Effector memory CD8-positive, alpha-beta T cell (primary cell): ENCODE results near the gene GMCL2.

Source experiments
- ATAC-seq: fragments of 150-1000 bp; cut with Tn5 transposase; replicated peaks from 2 replicates; pipeline ENCODE4 v1.10.0; 2021; ENCODE audit warnings: mild to moderate bottlenecking, moderate library complexity
- DNase-seq, 3 experiments: peaks; one replicate each; pipeline ENCODE4 v3.0.0; 2021
- H3K27ac Mint-ChIP-seq, 2 donors: one replicate each; pipeline ENCODE4 v1.8.0; 2022; ENCODE audit warnings: mild to moderate bottlenecking in 2 of 2, mixed read lengths in 2 of 2, moderate library complexity in 2 of 2
- H3K27me3 Mint-ChIP-seq, 2 donors: one replicate each; pipeline ENCODE4 v1.8.0; 2022; ENCODE audit warnings: mixed read lengths in 2 of 2
- H3K36me3 Mint-ChIP-seq: one replicate; pipeline ENCODE4 v1.8.0; 2022; ENCODE audit warnings: mild to moderate bottlenecking, moderate library complexity, mixed read lengths; ENCODE audit not compliant: insufficient read depth
- H3K4me1 Mint-ChIP-seq, 2 donors: one replicate each; pipeline ENCODE4 v1.8.0; 2022; ENCODE audit warnings: low read depth in 2 of 2, mixed read lengths in 2 of 2
- H3K4me3 Mint-ChIP-seq, 2 donors: one replicate each; pipeline ENCODE4 v1.8.0; 2022; ENCODE audit warnings: mild to moderate bottlenecking in 2 of 2, mixed read lengths in 2 of 2, moderate library complexity in 2 of 2
- H3K9me3 Mint-ChIP-seq, 2 donors: one replicate each; pipeline ENCODE4 v1.8.0; 2022; ENCODE audit warnings: mixed read lengths in 2 of 2

The GMCL2 gene

DNA sequence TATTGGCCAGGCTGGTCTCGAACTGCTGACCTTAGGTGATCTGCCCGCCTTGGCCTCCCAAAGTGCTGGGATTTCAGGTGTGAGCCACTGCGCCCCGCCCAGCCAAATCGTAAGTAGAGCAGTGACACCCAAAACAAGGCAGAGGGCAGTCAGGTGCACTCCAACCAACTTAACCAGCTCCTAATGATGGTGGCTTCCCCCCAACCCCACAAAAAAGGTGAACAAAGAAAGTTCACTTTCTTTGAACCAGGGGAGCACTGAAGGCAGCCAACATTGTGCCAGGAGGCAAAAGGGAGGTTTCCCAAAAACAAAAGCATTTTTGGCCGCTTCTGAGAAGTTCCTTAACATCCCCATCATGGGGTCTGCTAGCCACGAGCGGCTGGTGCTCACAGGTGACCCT, 9.6 kb downstream of the GMCL2 start:
- ATAC-seq = no peak
- Mint-ChIP-seq H3K27ac (no peak overlapping the region), H3K27me3 (peaks cover 13 to 28% of the 10 kb centered on the region in 2 donors), H3K4me1 (no peaks in the 10 kb centered on the region), H3K9me3 (no peaks in the 10 kb centered on the region), H3K4me3 (no peak overlapping the region), H3K36me3 (no peaks in the 10 kb centered on the region)
- no peak for DNase-seq

DNA sequence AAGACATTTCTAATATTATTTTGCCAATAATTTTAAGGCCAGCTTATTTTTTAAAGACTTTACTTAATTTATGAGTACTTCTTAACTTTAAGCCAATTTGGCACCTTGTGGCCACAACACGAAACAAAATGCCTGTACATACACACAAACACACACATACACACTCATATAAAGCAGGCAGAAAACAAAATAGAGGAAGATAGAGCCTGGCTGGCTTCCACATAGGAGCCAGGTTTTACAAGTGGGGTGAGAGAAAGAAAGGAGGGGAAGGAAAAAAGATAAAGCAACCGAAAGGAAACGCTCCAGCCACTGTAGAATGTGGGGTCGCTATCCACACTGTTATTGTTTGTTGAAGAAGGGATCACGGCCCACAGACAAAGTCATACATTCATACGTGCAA, 10.4 kb downstream of the GMCL2 start:
- Mint-ChIP-seq H3K27me3 (peaks cover 13 to 28% of the 10 kb centered on the region in 2 donors), H3K4me3 (no peak overlapping the region), H3K36me3 (no peaks in the 10 kb centered on the region), H3K27ac (no peak overlapping the region), H3K4me1 (no peaks in the 10 kb centered on the region), H3K9me3 (no peaks in the 10 kb centered on the region)
- DNase-seq = no peak
- no peak for ATAC-seq

DNA sequence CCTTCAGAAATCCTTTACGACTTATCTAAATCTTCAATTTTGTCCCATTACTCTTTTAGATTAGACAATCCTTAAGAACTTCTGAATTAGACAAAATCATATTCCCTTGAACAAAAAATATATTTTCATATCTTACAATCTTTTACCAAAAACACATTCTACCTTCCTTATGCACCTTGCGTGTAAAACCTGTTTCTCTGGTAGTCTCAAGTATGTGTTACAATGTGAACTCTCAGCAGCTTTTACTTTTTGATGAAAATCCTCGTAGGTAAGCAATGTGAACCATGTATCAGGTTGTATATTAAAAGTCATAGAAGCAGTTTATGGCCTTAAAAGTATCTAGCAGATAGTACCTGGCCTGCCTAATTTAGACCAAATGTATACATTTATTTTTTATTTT, 12.7 kb downstream of the GMCL2 start:
- no peak for DNase-seq
- ATAC-seq = no peak
- Mint-ChIP-seq H3K4me1 (no peaks in the 10 kb centered on the region), H3K36me3 (no peaks in the 10 kb centered on the region), H3K9me3 (no peaks in the 10 kb centered on the region), H3K27ac (peak overlapping the region in 1 of 2 donors; percentile 27), H3K27me3 (peaks cover 13 to 19% of the 10 kb centered on the region in 2 donors), H3K4me3 (no peak overlapping the region)

DNA sequence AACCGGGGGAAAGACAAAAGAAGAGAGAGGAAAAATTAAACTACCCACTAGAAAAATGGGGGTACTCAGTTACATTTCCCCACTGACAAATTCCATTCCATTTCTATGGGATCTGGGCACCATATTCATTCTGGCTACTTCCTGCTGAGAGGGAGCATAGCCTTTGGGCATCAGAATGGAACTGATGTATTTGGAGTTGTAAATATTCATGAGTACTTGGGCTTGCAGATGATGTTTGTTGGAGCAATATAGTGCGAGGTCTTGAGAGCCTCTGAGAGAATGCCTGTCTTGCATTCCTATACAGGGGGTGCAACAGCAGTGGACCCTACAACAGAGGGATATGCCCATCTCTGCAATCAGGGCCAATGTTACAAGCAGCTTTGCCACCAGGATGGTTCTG, 16.7 kb downstream of the GMCL2 start:
- no peaks in the 10 kb centered on the region for H3K9me3 Mint-ChIP-seq
- peaks cover 0 to 8% of the 10 kb centered on the region in 2 donors for H3K27me3 Mint-ChIP-seq
- H3K36me3 Mint-ChIP-seq = no peaks in the 10 kb centered on the region
- H3K4me3 Mint-ChIP-seq = no peak overlapping the region
- DNase-seq = no peak
- no peak for ATAC-seq
- H3K27ac Mint-ChIP-seq = no peak overlapping the region
- no peaks in the 10 kb centered on the region for H3K4me1 Mint-ChIP-seq

DNA sequence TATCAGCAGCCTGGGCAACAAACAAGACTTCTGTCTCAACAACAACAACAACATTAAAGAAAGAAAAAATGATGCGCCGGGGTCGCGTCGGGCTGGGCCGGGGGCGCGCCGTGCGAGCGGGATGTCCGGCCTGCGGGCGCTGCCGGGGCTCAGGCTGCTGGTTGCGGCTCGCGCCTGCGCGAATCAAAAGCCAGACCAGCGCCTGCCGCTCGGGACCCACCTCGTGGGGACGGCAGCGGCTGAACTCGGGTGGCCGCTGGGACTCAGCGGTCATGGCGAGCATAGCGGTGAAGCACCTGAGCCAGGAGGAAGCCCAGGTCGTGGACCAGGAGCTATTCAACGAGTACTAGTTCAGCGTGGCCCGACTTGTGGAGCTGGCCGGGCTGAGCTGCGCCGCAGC, 21.6 kb downstream of the GMCL2 start:
- Mint-ChIP-seq H3K36me3 (peaks cover 9% of the 10 kb centered on the region), H3K27ac (no peak overlapping the region), H3K4me3 (no peak overlapping the region), H3K4me1 (peaks cover 0 to 6% of the 10 kb centered on the region in 2 donors), H3K27me3 (peaks cover 15 to 27% of the 10 kb centered on the region in 2 donors), H3K9me3 (no peaks in the 10 kb centered on the region)
- no peak for DNase-seq
- ATAC-seq = no peak

DNA sequence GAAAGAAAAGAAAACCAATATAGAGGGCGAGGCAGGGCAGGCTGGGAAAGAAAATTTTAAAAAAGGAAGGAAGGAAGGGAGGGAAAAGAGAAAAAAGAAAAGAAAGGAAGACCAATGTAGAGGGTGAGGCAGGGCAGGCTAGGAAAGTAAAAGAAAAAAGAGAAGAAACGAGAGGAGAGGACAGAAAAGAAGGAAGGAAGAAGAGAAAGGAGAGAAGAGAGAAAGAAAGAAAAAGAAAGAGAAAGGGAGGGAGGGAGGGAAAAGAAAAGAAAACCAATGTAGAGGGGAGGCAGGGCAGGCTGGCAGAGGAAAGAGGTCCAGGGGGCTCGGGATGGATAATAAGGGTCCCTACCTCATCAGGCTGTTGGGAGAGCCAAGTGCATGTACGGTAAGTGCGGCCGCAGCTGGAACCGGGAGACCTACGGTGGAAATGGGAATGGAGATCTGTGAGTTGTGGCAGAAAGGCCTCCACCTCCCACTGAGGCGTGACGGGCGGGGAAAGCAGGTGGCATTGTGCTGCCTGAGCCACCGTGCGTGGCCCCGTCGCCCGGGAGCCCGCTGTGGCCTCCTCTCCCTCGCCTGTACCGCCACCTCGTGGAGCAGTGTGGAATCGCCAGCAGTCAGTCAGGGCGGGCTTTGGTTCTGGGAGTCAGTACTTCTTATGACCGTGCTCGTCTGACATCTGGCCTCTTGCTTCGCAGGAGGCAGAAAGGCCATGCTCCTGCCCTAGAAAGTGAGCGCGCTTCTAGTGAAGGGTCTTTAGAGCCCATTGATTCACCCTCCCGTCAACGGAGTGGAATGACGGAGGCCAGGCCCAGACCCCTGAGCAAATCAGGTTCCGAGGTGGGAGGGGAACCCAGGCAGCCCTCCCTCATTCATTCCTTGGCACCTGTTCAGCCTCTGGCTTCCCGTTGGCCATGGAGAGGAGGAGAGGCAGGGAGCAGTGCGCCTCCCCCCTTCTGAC, 23.1 kb downstream of the GMCL2 start:
- Mint-ChIP-seq H3K27me3 (peaks cover 15 to 19% of the 10 kb centered on the region in 2 donors), H3K27ac (no peak overlapping the region), H3K4me3 (peak overlapping the region in 1 of 2 donors; percentile 20), H3K4me1 (peaks cover 0 to 6% of the 10 kb centered on the region in 2 donors), H3K9me3 (no peaks in the 10 kb centered on the region), H3K36me3 (peaks cover 9% of the 10 kb centered on the region)
- DNase-seq (peak; percentile 95 to 98 (median 96)), ATAC-seq (peak; percentile 100)

DNA sequence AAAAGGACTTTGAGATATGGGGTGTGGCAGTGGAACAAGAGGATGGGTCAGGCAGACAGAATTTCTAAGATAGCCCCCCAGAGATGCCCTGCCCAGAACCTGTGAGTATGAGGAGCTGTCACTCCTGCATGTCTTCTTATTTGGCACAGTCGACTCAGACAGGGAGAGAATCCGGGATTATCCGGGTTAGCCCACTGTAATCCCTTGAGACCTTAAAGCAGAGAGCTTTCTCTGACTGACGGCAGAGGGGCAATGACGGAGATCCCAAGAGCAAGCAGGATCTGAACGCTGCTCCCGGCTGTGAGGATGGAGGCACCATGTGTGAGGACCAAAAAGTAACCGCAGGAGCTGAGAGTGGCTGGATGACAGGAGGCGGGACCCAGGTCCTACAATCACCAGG, 24.7 kb downstream of the GMCL2 start:
- H3K27ac Mint-ChIP-seq = no peak overlapping the region
- no peak for ATAC-seq
- H3K9me3 Mint-ChIP-seq = no peaks in the 10 kb centered on the region
- H3K4me1 Mint-ChIP-seq = peaks cover 0 to 6% of the 10 kb centered on the region in 2 donors
- no peak for DNase-seq
- peaks cover 15 to 19% of the 10 kb centered on the region in 2 donors for H3K27me3 Mint-ChIP-seq
- peaks cover 11% of the 10 kb centered on the region for H3K36me3 Mint-ChIP-seq
- no peak overlapping the region for H3K4me3 Mint-ChIP-seq

DNA sequence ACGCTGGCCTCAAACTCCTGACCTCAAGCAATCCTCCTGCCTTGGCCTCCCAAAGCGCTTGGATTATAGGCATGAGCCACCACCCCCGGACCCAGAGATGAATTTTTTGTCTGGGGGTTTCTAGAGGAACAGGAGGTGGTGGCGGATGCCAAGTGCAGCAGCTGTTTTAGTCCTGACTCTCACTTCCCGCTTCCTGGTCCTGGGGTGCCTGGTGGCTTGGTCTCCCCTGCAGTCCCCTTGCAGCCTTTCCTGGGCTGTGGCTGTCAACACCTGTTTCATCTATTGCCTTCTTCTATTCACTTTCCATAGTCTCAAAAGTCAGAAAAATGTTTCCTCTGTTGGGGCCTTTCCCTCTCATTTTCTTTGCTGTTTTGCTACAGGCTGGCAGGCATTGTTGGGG, 27.0 kb downstream of the GMCL2 start:
- Mint-ChIP-seq H3K27me3 (peaks cover 15 to 19% of the 10 kb centered on the region in 2 donors), H3K4me3 (no peak overlapping the region), H3K36me3 (peaks cover 14% of the 10 kb centered on the region), H3K9me3 (no peaks in the 10 kb centered on the region), H3K27ac (no peak overlapping the region), H3K4me1 (peaks cover 0 to 6% of the 10 kb centered on the region in 2 donors)
- DNase-seq (no peak), ATAC-seq (no peak)

DNA sequence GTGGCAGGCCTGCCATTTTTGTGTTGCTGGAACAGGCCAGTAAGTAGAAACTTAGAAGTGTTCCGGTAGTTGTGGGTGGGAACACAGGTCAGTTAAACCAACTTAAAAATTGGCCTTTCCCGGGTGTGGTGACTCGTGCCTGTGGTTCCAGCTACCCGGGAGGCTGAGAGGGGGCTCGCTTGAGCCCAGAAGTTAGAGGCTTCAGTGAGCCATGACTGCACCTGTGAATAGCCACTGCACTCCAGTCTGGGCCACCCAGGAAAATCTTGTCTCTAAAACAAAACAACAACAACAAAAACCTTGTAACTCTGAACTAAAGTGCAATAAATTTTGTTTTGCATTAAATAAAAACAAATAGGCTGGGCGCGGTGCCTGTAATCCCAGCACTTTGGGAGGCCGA, 32.1 kb downstream of the GMCL2 start:
- H3K9me3 Mint-ChIP-seq = no peaks in the 10 kb centered on the region
- H3K4me3 Mint-ChIP-seq = no peak overlapping the region
- ATAC-seq (no peak), DNase-seq (no peak)
- H3K36me3 Mint-ChIP-seq = peaks cover 11% of the 10 kb centered on the region
- peak overlapping the region in 1 of 2 donors; percentile 94 for H3K27ac Mint-ChIP-seq
- no peaks in the 10 kb centered on the region for H3K27me3 Mint-ChIP-seq
- peaks cover 21 to 22% of the 10 kb centered on the region in 2 donors for H3K4me1 Mint-ChIP-seq

DNA sequence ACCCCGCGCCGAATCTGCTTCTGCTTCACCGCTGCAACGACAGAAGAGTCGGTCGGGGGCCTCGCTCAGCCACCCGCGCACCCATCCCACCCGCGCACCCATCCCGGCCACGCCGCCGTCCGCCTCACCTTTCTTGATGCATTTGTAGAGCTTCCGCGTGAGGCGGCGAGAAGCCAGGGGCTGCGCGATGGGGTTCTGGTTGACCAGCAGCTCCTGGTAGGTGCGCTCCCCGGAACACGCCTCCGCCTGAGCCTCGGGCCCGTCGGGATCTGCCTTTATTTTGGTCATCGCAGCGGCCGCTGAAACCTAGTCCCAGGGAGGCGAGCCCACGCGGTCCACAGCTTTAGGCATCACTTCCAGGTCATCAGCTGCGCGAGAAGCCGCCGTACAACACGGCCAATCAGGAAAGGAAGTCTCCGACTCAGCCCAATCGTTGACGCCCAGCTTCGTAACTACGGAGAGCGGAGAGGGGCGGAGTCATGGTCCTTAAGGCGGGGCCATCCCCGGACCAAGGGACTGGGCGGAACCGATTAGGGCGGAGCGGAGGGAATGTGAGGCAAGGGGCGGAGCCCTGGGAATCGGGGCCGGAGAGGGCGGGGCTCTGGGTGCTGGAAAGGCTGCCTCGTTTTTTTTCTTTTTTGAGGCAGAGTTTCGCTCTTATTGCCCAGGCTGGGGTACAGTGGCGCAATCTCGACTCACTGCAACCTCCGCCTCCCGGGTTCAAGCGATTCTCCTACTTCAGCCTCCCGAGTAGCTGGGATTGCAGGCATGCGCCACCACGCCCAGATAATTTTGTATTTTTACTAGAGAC, 33.4 kb downstream of the GMCL2 start, which contains the start of gene NHP2:
NHP2 (minus strand) TSS at position 356 of the 811 bp plus-strand sequence; CDS start at position 288, 68 bp downstream.
- Mint-ChIP-seq H3K4me1 (peaks cover 21 to 22% of the 10 kb centered on the region in 2 donors), H3K9me3 (no peaks in the 10 kb centered on the region), H3K27me3 (no peaks in the 10 kb centered on the region), H3K36me3 (peaks cover 12% of the 10 kb centered on the region), H3K27ac (peak within 1 kb of the TSS; percentile 93 to 94), H3K4me3 (peak within 1 kb of the TSS; percentile 97 to 98)
- ATAC-seq (peak; percentile 98), DNase-seq (peak; percentile 94 to 96 (median 95))

DNA sequence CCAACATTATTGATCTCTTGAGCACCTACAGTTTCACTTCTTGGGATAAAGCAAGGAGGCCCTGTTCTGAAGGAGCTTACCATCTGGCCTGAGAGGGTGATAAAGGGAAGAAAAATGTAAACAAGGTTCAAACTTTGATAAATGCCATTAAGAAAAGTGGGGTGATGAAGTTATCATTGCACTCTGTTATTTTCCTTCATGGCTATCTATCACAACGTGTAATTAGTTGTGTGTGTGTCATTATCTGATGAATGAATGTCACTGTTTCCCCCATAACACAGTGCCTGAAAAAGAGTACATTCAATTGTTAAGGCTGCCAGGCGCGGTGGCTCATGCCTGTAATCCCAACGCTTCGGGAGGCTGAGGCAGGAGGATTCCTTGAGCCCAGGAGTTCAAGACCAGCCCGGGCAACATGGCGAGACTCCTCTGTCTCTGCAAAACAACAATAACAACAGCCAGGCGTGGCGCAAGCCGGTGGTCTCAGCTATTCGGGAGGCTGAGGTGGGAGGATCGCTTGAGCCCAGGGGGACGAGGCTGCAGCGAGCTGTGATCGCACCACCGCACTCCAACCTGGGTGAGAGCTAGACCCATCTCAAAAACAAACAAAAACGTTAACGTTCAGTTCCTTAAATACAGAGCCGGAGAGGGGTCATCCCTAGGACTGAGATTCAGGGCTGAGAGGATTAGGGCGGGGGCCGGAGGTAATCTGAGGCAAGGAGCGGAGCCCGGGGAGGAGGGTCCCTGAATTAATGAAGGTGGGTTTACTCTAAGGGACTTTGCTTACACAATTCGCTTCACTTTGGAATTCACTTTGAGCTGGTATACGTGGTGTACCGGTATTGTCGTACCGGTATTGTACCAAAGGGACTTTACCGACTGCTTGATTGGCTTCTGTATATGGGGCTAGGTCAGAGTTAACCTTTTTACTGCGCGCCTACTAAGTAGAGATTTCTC, 34.4 kb downstream of the GMCL2 start:
- DNase-seq (no peak), ATAC-seq (no peak)
- Mint-ChIP-seq H3K27ac (peak overlapping the region; percentile 93 to 94), H3K4me1 (peaks cover 21 to 22% of the 10 kb centered on the region in 2 donors), H3K36me3 (peaks cover 16% of the 10 kb centered on the region), H3K9me3 (no peaks in the 10 kb centered on the region), H3K27me3 (no peaks in the 10 kb centered on the region), H3K4me3 (peak overlapping the region; percentile 97 to 98)

DNA sequence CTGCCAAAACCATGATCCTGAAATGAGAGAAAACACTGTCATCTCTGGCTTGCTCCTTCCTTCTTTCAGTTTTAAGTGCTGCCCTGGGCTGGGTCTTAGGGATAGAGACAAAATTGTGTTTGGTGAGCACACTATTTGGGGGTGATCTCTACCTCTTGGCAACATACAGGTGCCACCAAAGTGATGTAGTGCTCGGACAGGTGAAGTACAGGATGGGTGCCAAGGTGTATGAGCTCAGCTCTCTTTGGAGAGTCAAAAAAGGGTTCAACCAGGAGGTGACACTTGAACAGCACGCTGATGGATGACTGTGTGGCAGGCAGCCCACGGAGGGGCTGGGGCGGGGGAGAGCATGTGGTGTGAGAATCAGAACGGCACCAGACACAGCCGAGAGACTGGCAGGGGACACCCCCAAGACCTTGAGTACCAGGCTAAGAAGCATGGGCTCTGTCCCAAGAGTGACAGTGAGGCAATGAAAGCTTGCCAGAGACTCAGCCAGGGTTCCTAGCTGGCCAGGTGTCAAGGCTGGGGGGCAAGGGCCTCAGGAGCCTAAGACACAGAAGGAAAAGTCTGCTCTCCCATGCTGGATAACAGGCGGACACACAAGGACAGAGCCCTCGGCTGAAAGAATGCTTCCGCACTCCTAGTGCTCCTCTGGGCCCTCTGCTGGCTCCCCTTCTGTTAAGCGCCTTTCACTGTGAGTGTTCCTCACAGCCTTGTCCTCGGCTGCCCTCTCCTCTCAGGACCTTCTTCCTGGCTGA, 36.0 kb downstream of the GMCL2 start:
- Mint-ChIP-seq H3K4me1 (peaks cover 21 to 22% of the 10 kb centered on the region in 2 donors), H3K4me3 (peak overlapping the region in 1 of 2 donors; percentile 29)
- ATAC-seq = no peak

More for the DNA sequence above, 36.0 kb downstream of the GMCL2 start:
- Mint-ChIP-seq H3K27ac (peak overlapping the region; percentile 69 to 70), H3K36me3 (peaks cover 22% of the 10 kb centered on the region), H3K9me3 (no peaks in the 10 kb centered on the region), H3K27me3 (no peaks in the 10 kb centered on the region)
- DNase-seq = no peak
